ENCODE data around the gene CXCL3. TPM values are rescaled to one million over a fixed set of nuclear protein-coding genes. Genes with fewer than 3 reads are reported as not detected.

The CXCL3 gene
- polyA plus RNA-seq, 1 donor (not counting 4 experiments of a cell fraction or from before 2014, with no cell fraction given): 10.8 TPM

- DNase-seq (ENCODE audit: low read depth, low spot score): no peak
- Histone ChIP-seq H3K4me3 (ENCODE audit: control insufficient read depth in 2 of 3, extremely low read depth in 1 of 3, insufficient read depth in 2 of 3, low read depth in 1 of 3, low read length in 3 of 3) (peak within 1 kb of the TSS in 1 of 3 experiments; percentile 29), H4K20me1 (ENCODE audit: control insufficient read depth, extremely low read depth, insufficient read depth, low read length) (no peaks in the 10 kb centered on the region)
These were observed 40.2 kb downstream of the CXCL3 start, which contains the start of gene CXCL5 for GRCh38 chr4:73998040-73999011. Gene CXCL5 (minus strand): TSS chr4:73998677. CDS start chr4:73998581, 96 bp downstream.

GRCh38 chr4:73992050-73992449 lies 46.4 kb downstream of the CXCL3 start:
- H4K20me1 ChIP-seq (ENCODE audit: control insufficient read depth, extremely low read depth, insufficient read depth, low read length): no peaks in the 10 kb centered on the region
- H3K4me3 ChIP-seq (ENCODE audit: control insufficient read depth in 2 of 3, extremely low read depth in 1 of 3, insufficient read depth in 2 of 3, low read depth in 1 of 3, low read length in 3 of 3): no peak overlapping the region
- dilution Hi-C loops (cut with MboI; ENCODE audit: extremely low pct_ligation_motif_present, low sequenced_read_pairs): no loop called here
- no peaks in the 10 kb centered on the region for H3K27me3 ChIP-seq (ENCODE audit: control insufficient read depth, extremely low read depth, insufficient read depth, low read length)
- no peaks in the 10 kb centered on the region for H3K36me3 ChIP-seq (ENCODE audit: control insufficient read depth in 2 of 2, extremely low read depth in 1 of 2, insufficient read depth in 2 of 2, low read length in 2 of 2)
- H2AFZ ChIP-seq (ENCODE audit: control insufficient read depth, low read length): no peak overlapping the region
- H3K79me2 ChIP-seq (ENCODE audit: control insufficient read depth, insufficient read depth, low read length): no peaks in the 10 kb centered on the region
- H3K9ac ChIP-seq (ENCODE audit: control insufficient read depth, extremely low read depth, insufficient read depth, low read length): no peak overlapping the region
- TF ChIP-seq CTCF (optimal IDR thresholded peaks at IDR 0.05 in 1 of 3, IDR thresholded peaks at IDR 0.05 in 1 of 3, conservative IDR thresholded peaks at IDR 0.05 in 1 of 3; ENCODE audit: extremely low read depth in 1 of 3, insufficient read depth in 2 of 3, low read length in 3 of 3) (no peak), EZH2 (IDR thresholded peaks at IDR 0.05; ENCODE audit: low read length) (no peak)
- H3K4me2 ChIP-seq (ENCODE audit: control insufficient read depth, extremely low read depth, insufficient read depth, low read depth, low read length): no peak overlapping the region
- H3K9me3 ChIP-seq (ENCODE audit: control insufficient read depth, low read depth, low read length): no peaks in the 10 kb centered on the region
- H3K9me1 ChIP-seq (ENCODE audit: control insufficient read depth, extremely low read depth, insufficient read depth, low read length): no peaks in the 10 kb centered on the region
- H3K4me1 ChIP-seq (ENCODE audit: control insufficient read depth, extremely low read depth, insufficient read depth, low read length): no peaks in the 10 kb centered on the region
- no peak for DNase-seq (ENCODE audit: low read depth, low spot score)
- FAIRE-seq: no peak
- no peak overlapping the region for H3K27ac ChIP-seq (ENCODE audit: control insufficient read depth, insufficient read depth, low read length)

More at GRCh38 chr4:73998040-73999011, 40.2 kb downstream of the CXCL3 start, which contains the start of gene CXCL5:
- dilution Hi-C loops (cut with MboI; ENCODE audit: extremely low pct_ligation_motif_present, low sequenced_read_pairs): no loop called here
- H3K4me2 ChIP-seq (ENCODE audit: control insufficient read depth, extremely low read depth, insufficient read depth, low read depth, low read length): peak within 1 kb of the TSS; percentile 80
- H3K27me3 ChIP-seq (ENCODE audit: control insufficient read depth, extremely low read depth, insufficient read depth, low read length): no peaks in the 10 kb centered on the region
- H3K9ac ChIP-seq (ENCODE audit: control insufficient read depth, extremely low read depth, insufficient read depth, low read length): peak within 1 kb of the TSS; percentile 41
- H3K36me3 ChIP-seq (ENCODE audit: control insufficient read depth in 2 of 2, extremely low read depth in 1 of 2, insufficient read depth in 2 of 2, low read length in 2 of 2): no peaks in the 10 kb centered on the region
- peaks cover 8% of the 10 kb centered on the region for H3K4me1 ChIP-seq (ENCODE audit: control insufficient read depth, extremely low read depth, insufficient read depth, low read length)
- peak within 1 kb of the TSS; percentile 94 for H2AFZ ChIP-seq (ENCODE audit: control insufficient read depth, low read length)
- no peak within 1 kb of the TSS for H3K27ac ChIP-seq (ENCODE audit: control insufficient read depth, insufficient read depth, low read length)
- H3K79me2 ChIP-seq (ENCODE audit: control insufficient read depth, insufficient read depth, low read length): no peaks in the 10 kb centered on the region
- H3K9me1 ChIP-seq (ENCODE audit: control insufficient read depth, extremely low read depth, insufficient read depth, low read length): no peaks in the 10 kb centered on the region
- TF ChIP-seq CTCF (optimal IDR thresholded peaks at IDR 0.05 in 1 of 3, IDR thresholded peaks at IDR 0.05 in 1 of 3, conservative IDR thresholded peaks at IDR 0.05 in 1 of 3; ENCODE audit: extremely low read depth in 1 of 3, insufficient read depth in 2 of 3, low read length in 3 of 3) (peak in 2 of 3 experiments; percentile 28 to 75), EZH2 (IDR thresholded peaks at IDR 0.05; ENCODE audit: low read length) (no peak)
- H3K9me3 ChIP-seq (ENCODE audit: control insufficient read depth, low read depth, low read length): no peaks in the 10 kb centered on the region
- FAIRE-seq: peak; percentile 71

All from keratinocyte (primary cell).